NT2/D1 (cell line): ENCODE results near the gene B4GALT1.

Experiments used
- SUZ12 ChIP-seq: IDR thresholded peaks from 2 replicates; pipeline ENCODE4 v1.6.1; 2011; ENCODE audit not compliant: insufficient read length, insufficient read depth; ENCODE audit errors: extremely low read depth
- YY1 ChIP-seq: IDR thresholded peaks from 2 replicates; pipeline ENCODE4 v1.6.1; 2011; ENCODE audit not compliant: insufficient read length, insufficient read depth
- ZNF274 ChIP-seq: IDR thresholded peaks from 2 replicates; pipeline ENCODE4 v1.6.1; 2011; ENCODE audit warnings: mild to moderate bottlenecking, low read depth, low read length

GRCh38 chr9:33163433-33164137 is 3.6 kb downstream of the B4GALT1 start:
- TF ChIP-seq ZNF274 (no peak), YY1 (no peak), SUZ12 (no peak)
